Thyroid gland (tissue), 4 donors: ENCODE data around the gene ADH5.

Source experiments
- POLR2A ChIP-seq, 2 donors: fragments of 450-650 bp; IDR thresholded peaks; one replicate each; pipeline ENCODE4 v1.6.1; 2017; ENCODE audit warnings: antibody characterized with exemption in 2 of 2, mild to moderate bottlenecking in 2 of 2, moderate library complexity in 1 of 2
- TF ChIP-seq, protein P1 (sequence below), 6 experiments: fragments of 200-600 bp in 3 of 6; fragments of 450-650 bp in 3 of 6; sonication (generic) in 3 of 6; IDR thresholded peaks; one replicate each; pipeline ENCODE4 v1.5.1; 2016 to 2019; ENCODE audit warnings: antibody characterized with exemption in 6 of 6, mild to moderate bottlenecking in 2 of 6, inconsistent platforms in 1 of 6, moderate library complexity in 1 of 6

DNA sequence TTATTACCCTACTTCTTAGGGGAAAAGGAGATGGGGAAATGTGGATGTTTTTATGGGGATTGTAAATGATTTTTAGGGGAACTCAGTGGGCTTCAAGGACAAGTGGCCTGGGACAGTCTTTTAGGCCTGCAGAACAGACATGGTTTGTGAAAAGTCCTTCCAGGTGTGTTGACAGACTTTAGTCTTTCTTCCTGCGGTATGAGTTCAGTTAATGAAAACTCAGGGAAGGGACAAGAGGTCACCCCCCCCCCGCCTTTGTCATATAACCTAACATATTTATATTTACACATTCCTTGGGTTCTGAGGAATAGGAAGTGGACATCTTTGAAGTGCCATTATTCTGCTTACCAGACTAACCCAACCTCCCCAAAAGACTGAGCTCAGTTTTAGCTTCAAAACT, 61.3 kb downstream of the ADH5 start:
- TF ChIP-seq, protein P1, sequence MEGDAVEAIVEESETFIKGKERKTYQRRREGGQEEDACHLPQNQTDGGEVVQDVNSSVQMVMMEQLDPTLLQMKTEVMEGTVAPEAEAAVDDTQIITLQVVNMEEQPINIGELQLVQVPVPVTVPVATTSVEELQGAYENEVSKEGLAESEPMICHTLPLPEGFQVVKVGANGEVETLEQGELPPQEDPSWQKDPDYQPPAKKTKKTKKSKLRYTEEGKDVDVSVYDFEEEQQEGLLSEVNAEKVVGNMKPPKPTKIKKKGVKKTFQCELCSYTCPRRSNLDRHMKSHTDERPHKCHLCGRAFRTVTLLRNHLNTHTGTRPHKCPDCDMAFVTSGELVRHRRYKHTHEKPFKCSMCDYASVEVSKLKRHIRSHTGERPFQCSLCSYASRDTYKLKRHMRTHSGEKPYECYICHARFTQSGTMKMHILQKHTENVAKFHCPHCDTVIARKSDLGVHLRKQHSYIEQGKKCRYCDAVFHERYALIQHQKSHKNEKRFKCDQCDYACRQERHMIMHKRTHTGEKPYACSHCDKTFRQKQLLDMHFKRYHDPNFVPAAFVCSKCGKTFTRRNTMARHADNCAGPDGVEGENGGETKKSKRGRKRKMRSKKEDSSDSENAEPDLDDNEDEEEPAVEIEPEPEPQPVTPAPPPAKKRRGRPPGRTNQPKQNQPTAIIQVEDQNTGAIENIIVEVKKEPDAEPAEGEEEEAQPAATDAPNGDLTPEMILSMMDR (IDR thresholded peaks at IDR 0.05) = no peak
- no peak for TF ChIP-seq POLR2A (IDR thresholded peaks at IDR 0.05)
